ENCODE data around the gene NDOR1. TPM values are rescaled to one million over a fixed set of nuclear protein-coding genes. Genes with fewer than 3 reads are reported as not detected.

Gene NDOR1
- total and polyA plus RNA-seq, 2 donors (not counting 3 experiments of a cell fraction or from before 2014, with no cell fraction given): 13.5 to 26.7 TPM

GRCh38 chr9:137236238-137236935 is 30.9 kb downstream of the NDOR1 start:
- DNase-seq (ENCODE audit: low read depth, low spot score) (peak; percentile 77), FAIRE-seq (peak; percentile 82)
- Histone ChIP-seq H3K9me3 (replicated peaks; ENCODE audit: control insufficient read depth, insufficient read depth, low read length) (no peaks in the 10 kb centered on the region), H3K4me3 (replicated peaks in 1 of 3; ENCODE audit: insufficient read depth in 1 of 3, low read depth in 1 of 3, low read length in 3 of 3) (no peak overlapping the region), H4K20me1 (replicated peaks; ENCODE audit: control insufficient read depth, extremely low read depth, insufficient read depth, low read length) (no peaks in the 10 kb centered on the region), H3K27me3 (ENCODE audit: control insufficient read depth in 2 of 2, insufficient read depth in 2 of 2, low read length in 2 of 2) (no peaks in the 10 kb centered on the region), H3K4me2 (ENCODE audit: insufficient read depth, low read length) (no peak overlapping the region), H3K27ac (ENCODE audit: insufficient read depth, low read depth, low read length) (no peak overlapping the region), H3K79me2 (ENCODE audit: control insufficient read depth, insufficient read depth, low read length) (peaks cover 4% of the 10 kb centered on the region), H2AFZ (ENCODE audit: low read depth, low read length) (no peak overlapping the region), H3K36me3 (ENCODE audit: control insufficient read depth in 2 of 2, extremely low read depth in 1 of 2, insufficient read depth in 2 of 2, low read length in 2 of 2) (no peaks in the 10 kb centered on the region), H3K9ac (replicated peaks; ENCODE audit: extremely low read depth, insufficient read depth, low read length) (no peak overlapping the region), H3K4me1 (ENCODE audit: control insufficient read depth, extremely low read depth, insufficient read depth, low read length) (no peaks in the 10 kb centered on the region), H3K9me1 (replicated peaks; ENCODE audit: control insufficient read depth, extremely low read depth, insufficient read depth, low read length) (no peaks in the 10 kb centered on the region)
- TF ChIP-seq, protein P1, sequence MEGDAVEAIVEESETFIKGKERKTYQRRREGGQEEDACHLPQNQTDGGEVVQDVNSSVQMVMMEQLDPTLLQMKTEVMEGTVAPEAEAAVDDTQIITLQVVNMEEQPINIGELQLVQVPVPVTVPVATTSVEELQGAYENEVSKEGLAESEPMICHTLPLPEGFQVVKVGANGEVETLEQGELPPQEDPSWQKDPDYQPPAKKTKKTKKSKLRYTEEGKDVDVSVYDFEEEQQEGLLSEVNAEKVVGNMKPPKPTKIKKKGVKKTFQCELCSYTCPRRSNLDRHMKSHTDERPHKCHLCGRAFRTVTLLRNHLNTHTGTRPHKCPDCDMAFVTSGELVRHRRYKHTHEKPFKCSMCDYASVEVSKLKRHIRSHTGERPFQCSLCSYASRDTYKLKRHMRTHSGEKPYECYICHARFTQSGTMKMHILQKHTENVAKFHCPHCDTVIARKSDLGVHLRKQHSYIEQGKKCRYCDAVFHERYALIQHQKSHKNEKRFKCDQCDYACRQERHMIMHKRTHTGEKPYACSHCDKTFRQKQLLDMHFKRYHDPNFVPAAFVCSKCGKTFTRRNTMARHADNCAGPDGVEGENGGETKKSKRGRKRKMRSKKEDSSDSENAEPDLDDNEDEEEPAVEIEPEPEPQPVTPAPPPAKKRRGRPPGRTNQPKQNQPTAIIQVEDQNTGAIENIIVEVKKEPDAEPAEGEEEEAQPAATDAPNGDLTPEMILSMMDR (IDR thresholded peaks at IDR 0.05; ENCODE audit: extremely low read depth in 1 of 2, insufficient read depth in 1 of 2, low read depth in 1 of 2, low read length in 2 of 2): peak; percentile 97 to 99
- TF ChIP-seq FOS (IDR thresholded peaks at IDR 0.05; ENCODE audit: borderline replicate concordance, insufficient read depth, low read length) (no peak), POLR2AphosphoS5 (IDR thresholded peaks at IDR 0.05; ENCODE audit: insufficient read depth, low read depth, low read length) (peak; percentile 33), EZH2 (IDR thresholded peaks at IDR 0.05; ENCODE audit: borderline replicate concordance, low read depth, low read length, severe bottlenecking) (no peak)
- BruUV-seq (replicated peaks): no TSS peak
- intact Hi-C loops (cut with micrococcal nuclease) (loop anchor here (1.0 to 5.0 kb wide), 3 partner anchors 14 to 449 kb away; partner anchors contain the start of gene RNF208), dilution Hi-C loops (cut with MboI; ENCODE audit: extremely low pct_ligation_motif_present, low sequenced_read_pairs) (no loop called here)
- CTCF ChIA-PET: interaction anchor here (0.6 to 2.5 kb wide), 68 partner anchors 9 to 782 kb away, joined by 3 to 63 read pairs (median 4); partner anchors contain the start of genes CYSRT1, MAN1B1, NDOR1 and NELFB
- POLR2A ChIA-PET: interaction anchor here (0.6 kb wide), 4 partner anchors 32 to 149 kb away, joined by 3 to 4 read pairs (median 3); partner anchors contain the start of gene MAN1B1

Measured in endothelial cell of umbilical vein (primary cell).